ENCODE measurements around the gene P2RY12.

DNA sequence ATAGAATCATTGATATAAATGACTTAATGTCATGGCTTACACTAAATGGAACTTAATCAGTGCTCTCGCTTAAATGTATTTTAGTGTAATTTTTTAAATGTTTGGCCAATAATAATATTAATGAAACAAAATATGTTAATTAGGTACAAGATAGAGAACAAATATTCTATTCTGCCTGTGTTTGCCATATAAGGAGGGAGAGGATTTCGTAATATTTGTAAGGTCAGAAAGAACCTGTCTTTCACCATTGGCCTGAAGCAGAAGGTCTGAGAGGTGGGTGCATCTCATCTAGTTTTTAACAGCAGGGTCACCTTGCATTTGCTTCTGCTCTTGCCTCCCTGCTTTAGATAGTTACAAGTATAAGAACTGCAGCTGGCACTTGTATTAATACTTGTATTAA, 70.4 kb downstream of the P2RY12 start:
- TF ChIP-seq, protein P1, sequence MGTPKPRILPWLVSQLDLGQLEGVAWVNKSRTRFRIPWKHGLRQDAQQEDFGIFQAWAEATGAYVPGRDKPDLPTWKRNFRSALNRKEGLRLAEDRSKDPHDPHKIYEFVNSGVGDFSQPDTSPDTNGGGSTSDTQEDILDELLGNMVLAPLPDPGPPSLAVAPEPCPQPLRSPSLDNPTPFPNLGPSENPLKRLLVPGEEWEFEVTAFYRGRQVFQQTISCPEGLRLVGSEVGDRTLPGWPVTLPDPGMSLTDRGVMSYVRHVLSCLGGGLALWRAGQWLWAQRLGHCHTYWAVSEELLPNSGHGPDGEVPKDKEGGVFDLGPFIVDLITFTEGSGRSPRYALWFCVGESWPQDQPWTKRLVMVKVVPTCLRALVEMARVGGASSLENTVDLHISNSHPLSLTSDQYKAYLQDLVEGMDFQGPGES (IDR thresholded peaks at IDR 0.05): no peak
- TF ChIP-seq, protein P2, sequence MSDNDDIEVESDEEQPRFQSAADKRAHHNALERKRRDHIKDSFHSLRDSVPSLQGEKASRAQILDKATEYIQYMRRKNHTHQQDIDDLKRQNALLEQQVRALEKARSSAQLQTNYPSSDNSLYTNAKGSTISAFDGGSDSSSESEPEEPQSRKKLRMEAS (IDR thresholded peaks at IDR 0.05; ENCODE audit: low read depth, low read length): no peak
- TF ChIP-seq, protein P3, sequence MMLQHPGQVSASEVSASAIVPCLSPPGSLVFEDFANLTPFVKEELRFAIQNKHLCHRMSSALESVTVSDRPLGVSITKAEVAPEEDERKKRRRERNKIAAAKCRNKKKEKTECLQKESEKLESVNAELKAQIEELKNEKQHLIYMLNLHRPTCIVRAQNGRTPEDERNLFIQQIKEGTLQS (IDR thresholded peaks at IDR 0.05; ENCODE audit: borderline replicate concordance, extremely low read depth, low read depth, low read length): no peak
- TF ChIP-seq POLR2A (IDR thresholded peaks at IDR 0.05; ENCODE audit: low read depth, low read length) (no peak), RAD51 (IDR thresholded peaks at IDR 0.05) (no peak), TARDBP (IDR thresholded peaks at IDR 0.05; ENCODE audit: borderline replicate concordance) (no peak), RUNX3 (IDR thresholded peaks at IDR 0.05; ENCODE audit: low read length) (no peak), JUND (IDR thresholded peaks at IDR 0.05; ENCODE audit: low read depth, low read length) (no peak), POLR2AphosphoS5 (IDR thresholded peaks at IDR 0.05; ENCODE audit: low read length) (no peak), SRF (IDR thresholded peaks at IDR 0.05; ENCODE audit: low read depth in 2 of 2, low read length in 2 of 2) (no peak), FOXM1 (IDR thresholded peaks at IDR 0.05; ENCODE audit: low read depth, low read length) (no peak)
- TF ChIP-seq, protein P4, sequence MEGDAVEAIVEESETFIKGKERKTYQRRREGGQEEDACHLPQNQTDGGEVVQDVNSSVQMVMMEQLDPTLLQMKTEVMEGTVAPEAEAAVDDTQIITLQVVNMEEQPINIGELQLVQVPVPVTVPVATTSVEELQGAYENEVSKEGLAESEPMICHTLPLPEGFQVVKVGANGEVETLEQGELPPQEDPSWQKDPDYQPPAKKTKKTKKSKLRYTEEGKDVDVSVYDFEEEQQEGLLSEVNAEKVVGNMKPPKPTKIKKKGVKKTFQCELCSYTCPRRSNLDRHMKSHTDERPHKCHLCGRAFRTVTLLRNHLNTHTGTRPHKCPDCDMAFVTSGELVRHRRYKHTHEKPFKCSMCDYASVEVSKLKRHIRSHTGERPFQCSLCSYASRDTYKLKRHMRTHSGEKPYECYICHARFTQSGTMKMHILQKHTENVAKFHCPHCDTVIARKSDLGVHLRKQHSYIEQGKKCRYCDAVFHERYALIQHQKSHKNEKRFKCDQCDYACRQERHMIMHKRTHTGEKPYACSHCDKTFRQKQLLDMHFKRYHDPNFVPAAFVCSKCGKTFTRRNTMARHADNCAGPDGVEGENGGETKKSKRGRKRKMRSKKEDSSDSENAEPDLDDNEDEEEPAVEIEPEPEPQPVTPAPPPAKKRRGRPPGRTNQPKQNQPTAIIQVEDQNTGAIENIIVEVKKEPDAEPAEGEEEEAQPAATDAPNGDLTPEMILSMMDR (IDR thresholded peaks at IDR 0.05 in 2 of 3, conservative IDR thresholded peaks at IDR 0.05 in 1 of 3; ENCODE audit: control insufficient read depth in 2 of 3, extremely low read depth in 1 of 3, insufficient read depth in 1 of 3, low read depth in 3 of 3, low read length in 3 of 3): no peak
- TF ChIP-seq, protein P5, sequence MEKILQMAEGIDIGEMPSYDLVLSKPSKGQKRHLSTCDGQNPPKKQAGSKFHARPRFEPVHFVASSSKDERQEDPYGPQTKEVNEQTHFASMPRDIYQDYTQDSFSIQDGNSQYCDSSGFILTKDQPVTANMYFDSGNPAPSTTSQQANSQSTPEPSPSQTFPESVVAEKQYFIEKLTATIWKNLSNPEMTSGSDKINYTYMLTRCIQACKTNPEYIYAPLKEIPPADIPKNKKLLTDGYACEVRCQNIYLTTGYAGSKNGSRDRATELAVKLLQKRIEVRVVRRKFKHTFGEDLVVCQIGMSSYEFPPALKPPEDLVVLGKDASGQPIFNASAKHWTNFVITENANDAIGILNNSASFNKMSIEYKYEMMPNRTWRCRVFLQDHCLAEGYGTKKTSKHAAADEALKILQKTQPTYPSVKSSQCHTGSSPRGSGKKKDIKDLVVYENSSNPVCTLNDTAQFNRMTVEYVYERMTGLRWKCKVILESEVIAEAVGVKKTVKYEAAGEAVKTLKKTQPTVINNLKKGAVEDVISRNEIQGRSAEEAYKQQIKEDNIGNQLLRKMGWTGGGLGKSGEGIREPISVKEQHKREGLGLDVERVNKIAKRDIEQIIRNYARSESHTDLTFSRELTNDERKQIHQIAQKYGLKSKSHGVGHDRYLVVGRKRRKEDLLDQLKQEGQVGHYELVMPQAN (conservative IDR thresholded peaks at IDR 0.05): no peak
- TF ChIP-seq, protein P6, sequence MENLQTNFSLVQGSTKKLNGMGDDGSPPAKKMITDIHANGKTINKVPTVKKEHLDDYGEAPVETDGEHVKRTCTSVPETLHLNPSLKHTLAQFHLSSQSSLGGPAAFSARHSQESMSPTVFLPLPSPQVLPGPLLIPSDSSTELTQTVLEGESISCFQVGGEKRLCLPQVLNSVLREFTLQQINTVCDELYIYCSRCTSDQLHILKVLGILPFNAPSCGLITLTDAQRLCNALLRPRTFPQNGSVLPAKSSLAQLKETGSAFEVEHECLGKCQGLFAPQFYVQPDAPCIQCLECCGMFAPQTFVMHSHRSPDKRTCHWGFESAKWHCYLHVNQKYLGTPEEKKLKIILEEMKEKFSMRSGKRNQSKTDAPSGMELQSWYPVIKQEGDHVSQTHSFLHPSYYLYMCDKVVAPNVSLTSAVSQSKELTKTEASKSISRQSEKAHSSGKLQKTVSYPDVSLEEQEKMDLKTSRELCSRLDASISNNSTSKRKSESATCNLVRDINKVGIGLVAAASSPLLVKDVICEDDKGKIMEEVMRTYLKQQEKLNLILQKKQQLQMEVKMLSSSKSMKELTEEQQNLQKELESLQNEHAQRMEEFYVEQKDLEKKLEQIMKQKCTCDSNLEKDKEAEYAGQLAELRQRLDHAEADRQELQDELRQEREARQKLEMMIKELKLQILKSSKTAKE (IDR thresholded peaks at IDR 0.05; ENCODE audit: low read depth, poor library complexity, severe bottlenecking): no peak
